ENCODE data around the gene CORO1C. TPM values are rescaled to one million over a fixed set of nuclear protein-coding genes. Genes with fewer than 3 reads are reported as not detected.

The CORO1C gene
- total and polyA plus RNA-seq, 9 of the 15 experiments (the other 6 are each of a cell fraction or from before 2014, with no cell fraction given), result 55.2 to 280 (median 150) TPM

DNA sequence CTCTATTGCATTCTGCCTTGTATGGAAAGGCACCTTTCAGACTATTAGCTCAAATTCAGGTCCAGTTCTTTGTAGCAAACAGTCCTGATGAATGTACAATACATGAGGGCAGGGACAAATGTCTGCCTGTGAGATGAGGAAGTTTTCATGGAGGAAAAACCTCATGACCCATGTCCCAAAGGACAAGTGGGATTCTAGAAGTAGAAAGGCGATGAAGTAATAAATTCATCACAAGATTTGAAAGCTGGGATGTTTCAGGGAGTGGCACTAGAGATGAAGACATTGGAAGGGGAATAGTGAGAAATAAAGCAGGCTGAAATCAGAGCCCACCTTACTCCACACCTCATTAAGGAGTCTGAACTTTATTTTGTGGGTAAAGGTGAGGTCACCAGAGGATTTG, 4.2 kb downstream of the CORO1C start:
- no peak overlapping the region for H3K27ac ChIP-seq (ENCODE audit: extremely low read depth, low read depth, low read length)
- H2AFZ ChIP-seq (ENCODE audit: low read depth, low read length), result no peak overlapping the region
- DNase-seq (ENCODE audit: extremely low read depth in 1 of 4, low spot score in 3 of 4) (no peak), FAIRE-seq (no peak), ATAC-seq (no peak)
- no TSS peak for BruUV-seq (replicated peaks)
- H3K4me1 ChIP-seq (replicated peaks in 1 of 2; ENCODE audit: control insufficient read depth in 2 of 2, insufficient read depth in 2 of 2, low read length in 2 of 2), result peaks cover 22 to 56% of the 10 kb centered on the region in 2 experiments
- CTCF ChIA-PET (ENCODE audit: low intra/inter-chr PET ratio), result no interaction called here
- H3K9ac ChIP-seq (ENCODE audit: insufficient read depth in 1 of 2, low read depth in 2 of 2, low read length in 2 of 2), result no peak overlapping the region
- H4K20me1 ChIP-seq (replicated peaks; ENCODE audit: control insufficient read depth, insufficient read depth, low read length), result peaks cover 49% of the 10 kb centered on the region
- peak overlapping the region; percentile 10; the same call in 1 of the 2 replicates for H3K4me2 ChIP-seq (ENCODE audit: insufficient read depth, low read length)
- H3K4me3 ChIP-seq, result no peak overlapping the region
- 88% methylated on average over 1 of the region's 1 CpG for WGBS (ENCODE audit: insufficient coverage, low coverage, missing lambda C conversion rate)
- no peaks in the 10 kb centered on the region for H3K9me3 ChIP-seq (replicated peaks; ENCODE audit: control insufficient read depth, insufficient read depth, low read depth, low read length)
- H3K36me3 ChIP-seq (ENCODE audit: control insufficient read depth, insufficient read depth, low read length), result peaks cover 32% of the 10 kb centered on the region
- TF ChIP-seq SPI1 (IDR thresholded peaks at IDR 0.05; ENCODE audit: borderline replicate concordance, low read depth, low read length), result no peak
- no peak for TF ChIP-seq CEBPG (CRISPR knock-in tag; IDR thresholded peaks at IDR 0.05)
- no peak for TF ChIP-seq CEBPG (tag; conservative IDR thresholded peaks at IDR 0.05 in 1 of 2, IDR thresholded peaks at IDR 0.05 in 1 of 2)
- TF ChIP-seq, protein P1, sequence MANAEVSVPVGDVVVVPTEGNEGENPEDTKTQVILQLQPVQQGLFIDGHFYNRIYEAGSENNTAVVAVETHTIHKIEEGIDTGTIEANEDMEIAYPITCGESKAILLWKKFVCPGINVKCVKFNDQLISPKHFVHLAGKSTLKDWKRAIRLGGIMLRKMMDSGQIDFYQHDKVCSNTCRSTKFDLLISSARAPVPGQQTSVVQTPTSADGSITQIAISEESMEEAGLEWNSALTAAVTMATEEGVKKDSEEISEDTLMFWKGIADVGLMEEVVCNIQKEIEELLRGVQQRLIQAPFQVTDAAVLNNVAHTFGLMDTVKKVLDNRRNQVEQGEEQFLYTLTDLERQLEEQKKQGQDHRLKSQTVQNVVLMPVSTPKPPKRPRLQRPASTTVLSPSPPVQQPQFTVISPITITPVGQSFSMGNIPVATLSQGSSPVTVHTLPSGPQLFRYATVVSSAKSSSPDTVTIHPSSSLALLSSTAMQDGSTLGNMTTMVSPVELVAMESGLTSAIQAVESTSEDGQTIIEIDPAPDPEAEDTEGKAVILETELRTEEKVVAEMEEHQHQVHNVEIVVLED (CRISPR knock-in tag; IDR thresholded peaks at IDR 0.05), result no peak
- peaks cover 92% of the 10 kb centered on the region for H3K79me2 ChIP-seq (ENCODE audit: control insufficient read depth, insufficient read depth, low read length)
- POLR2A ChIA-PET, result interaction anchor here (1.0 kb wide), 2 partner anchors 25 to 61 kb away, joined by 3 read pairs; no protein-coding TSS in a partner anchor
- intact Hi-C loops (cut with micrococcal nuclease), result no loop called here
- H3K27me3 ChIP-seq (ENCODE audit: control insufficient read depth in 2 of 2, insufficient read depth in 2 of 2, low read length in 2 of 2), result no peaks in the 10 kb centered on the region
- H3K9me1 ChIP-seq (ENCODE audit: control insufficient read depth, insufficient read depth, low read length), result peaks cover 3% of the 10 kb centered on the region
- in situ Hi-C loops (cut with MboI), result no loop called here

GRCh38 chr12:108724890-108725151, 6.5 kb downstream of the CORO1C start:
- no peak for ATAC-seq
- no peak overlapping the region for H2AFZ ChIP-seq (ENCODE audit: low read depth, low read length)
- peaks cover 4% of the 10 kb centered on the region for H3K9me1 ChIP-seq (ENCODE audit: control insufficient read depth, insufficient read depth, low read length)
- H3K4me3 ChIP-seq, result no peak overlapping the region
- H3K79me2 ChIP-seq (ENCODE audit: control insufficient read depth, insufficient read depth, low read length), result peaks cover 100% of the 10 kb centered on the region
- no peaks in the 10 kb centered on the region for H3K9me3 ChIP-seq (replicated peaks; ENCODE audit: control insufficient read depth, insufficient read depth, low read depth, low read length)
- FAIRE-seq, result no peak
- DNase-seq (ENCODE audit: extremely low read depth in 1 of 4, low spot score in 3 of 4), result no peak
- peaks cover 53% of the 10 kb centered on the region for H4K20me1 ChIP-seq (replicated peaks; ENCODE audit: control insufficient read depth, insufficient read depth, low read length)
- in situ Hi-C loops (cut with MboI), result no loop called here
- CTCF ChIA-PET (ENCODE audit: low intra/inter-chr PET ratio), result no interaction called here
- TF ChIP-seq CBFA2T3 (IDR thresholded peaks at IDR 0.05) (peak; percentile 53), KDM1A (IDR thresholded peaks at IDR 0.05) (peak in 1 of 2 experiments; percentile 38; a peak in 2 of 4 replicates), XRCC4 (IDR thresholded peaks at IDR 0.05; ENCODE audit: extremely low read depth, insufficient read depth, insufficient read length) (no peak), ZNF75A (CRISPR knock-in tag; IDR thresholded peaks at IDR 0.05) (peak; percentile 86), ARID1B (IDR thresholded peaks at IDR 0.05) (peak; percentile 18; the same call in 1 of the 2 replicates)
- no peaks in the 10 kb centered on the region for H3K27me3 ChIP-seq (ENCODE audit: control insufficient read depth in 2 of 2, insufficient read depth in 2 of 2, low read length in 2 of 2)
- H3K9ac ChIP-seq (ENCODE audit: insufficient read depth in 1 of 2, low read depth in 2 of 2, low read length in 2 of 2), result no peak overlapping the region
- peaks cover 32% of the 10 kb centered on the region for H3K36me3 ChIP-seq (ENCODE audit: control insufficient read depth, insufficient read depth, low read length)
- no TSS peak for BruUV-seq (replicated peaks)
- H3K4me2 ChIP-seq (ENCODE audit: insufficient read depth, low read length), result no peak overlapping the region; the same call in 1 of the 2 replicates
- H3K27ac ChIP-seq (ENCODE audit: extremely low read depth, low read depth, low read length), result peak overlapping the region; percentile 35; the same call in 1 of the 3 replicates
- intact Hi-C loops (cut with micrococcal nuclease), result no loop called here
- peaks cover 13 to 75% of the 10 kb centered on the region in 2 experiments for H3K4me1 ChIP-seq (replicated peaks in 1 of 2; ENCODE audit: control insufficient read depth in 2 of 2, insufficient read depth in 2 of 2, low read length in 2 of 2)
- POLR2A ChIA-PET, result interaction anchor here (1.1 to 5.1 kb wide), 3 partner anchors 10 to 30 kb away, joined by 3 to 27 read pairs (median 4); no protein-coding TSS in a partner anchor
